Measurements from ENCODE around the gene ZNF385D. TPM values are rescaled to one million over a fixed set of nuclear protein-coding genes. Genes with fewer than 3 reads are reported as not detected.

The ZNF385D gene
- total RNA-seq, 1 donor from 2014 or later = 0.43 TPM

DNA sequence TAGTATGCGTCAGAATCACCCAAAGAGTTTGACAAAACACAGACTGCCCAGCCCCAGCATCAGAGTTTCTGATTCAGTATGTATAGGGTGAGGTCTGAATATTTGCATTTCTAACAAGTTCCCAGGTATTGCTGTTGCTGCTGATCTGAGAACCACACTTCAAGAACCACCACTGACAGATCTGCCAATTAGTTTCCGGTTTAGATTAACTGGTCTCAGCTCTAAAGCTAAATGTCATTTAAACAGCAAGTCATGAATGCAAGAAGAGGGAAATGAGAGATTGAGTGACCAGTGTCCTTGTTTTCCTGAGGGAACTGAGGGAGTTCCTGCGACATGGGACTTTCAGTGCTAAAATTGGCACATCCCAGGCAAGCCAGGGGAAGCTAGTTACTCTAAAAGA is 305.0 kb downstream of the ZNF385D start:
- no peaks in the 10 kb centered on the region for H3K9me3 Mint-ChIP-seq (ENCODE audit: unreplicated experiment)
- no peak overlapping the region for H3K4me3 Mint-ChIP-seq (ENCODE audit: unreplicated experiment)
- peaks cover 24% of the 10 kb centered on the region for H3K4me1 Mint-ChIP-seq (ENCODE audit: unreplicated experiment)
- DNase-seq (ENCODE audit: extremely low spot score, unreplicated experiment) = no peak
- H3K27ac Mint-ChIP-seq (ENCODE audit: unreplicated experiment) = no peak overlapping the region
- TF ChIP-seq, protein P1, sequence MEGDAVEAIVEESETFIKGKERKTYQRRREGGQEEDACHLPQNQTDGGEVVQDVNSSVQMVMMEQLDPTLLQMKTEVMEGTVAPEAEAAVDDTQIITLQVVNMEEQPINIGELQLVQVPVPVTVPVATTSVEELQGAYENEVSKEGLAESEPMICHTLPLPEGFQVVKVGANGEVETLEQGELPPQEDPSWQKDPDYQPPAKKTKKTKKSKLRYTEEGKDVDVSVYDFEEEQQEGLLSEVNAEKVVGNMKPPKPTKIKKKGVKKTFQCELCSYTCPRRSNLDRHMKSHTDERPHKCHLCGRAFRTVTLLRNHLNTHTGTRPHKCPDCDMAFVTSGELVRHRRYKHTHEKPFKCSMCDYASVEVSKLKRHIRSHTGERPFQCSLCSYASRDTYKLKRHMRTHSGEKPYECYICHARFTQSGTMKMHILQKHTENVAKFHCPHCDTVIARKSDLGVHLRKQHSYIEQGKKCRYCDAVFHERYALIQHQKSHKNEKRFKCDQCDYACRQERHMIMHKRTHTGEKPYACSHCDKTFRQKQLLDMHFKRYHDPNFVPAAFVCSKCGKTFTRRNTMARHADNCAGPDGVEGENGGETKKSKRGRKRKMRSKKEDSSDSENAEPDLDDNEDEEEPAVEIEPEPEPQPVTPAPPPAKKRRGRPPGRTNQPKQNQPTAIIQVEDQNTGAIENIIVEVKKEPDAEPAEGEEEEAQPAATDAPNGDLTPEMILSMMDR (IDR thresholded peaks at IDR 0.05) = no peak
- no peaks in the 10 kb centered on the region for H3K36me3 Mint-ChIP-seq (ENCODE audit: unreplicated experiment)
- no peaks in the 10 kb centered on the region for H3K27me3 Mint-ChIP-seq (ENCODE audit: unreplicated experiment)

DNA sequence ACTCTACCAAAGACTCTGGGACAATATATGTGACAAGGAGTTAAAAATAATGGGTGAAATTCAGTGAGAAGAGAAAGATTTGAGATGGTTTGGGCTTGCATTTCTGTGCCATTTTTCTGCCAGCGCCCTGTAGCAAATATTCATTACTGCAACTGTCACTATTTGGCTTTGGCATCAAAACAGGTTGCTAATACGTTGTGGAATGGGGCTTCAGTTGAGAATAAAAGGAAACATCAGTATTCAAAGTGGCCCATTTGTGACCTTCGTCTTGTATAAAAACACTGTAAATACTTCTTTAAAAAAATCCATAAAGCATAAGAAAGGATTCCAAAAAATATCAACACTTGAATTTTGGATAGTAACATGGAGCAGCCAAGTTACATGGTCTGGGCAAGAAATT is 309.2 kb downstream of the ZNF385D start:
- Mint-ChIP-seq H3K9me3 (ENCODE audit: unreplicated experiment) (no peaks in the 10 kb centered on the region), H3K36me3 (ENCODE audit: unreplicated experiment) (no peaks in the 10 kb centered on the region), H3K27ac (ENCODE audit: unreplicated experiment) (no peak overlapping the region), H3K4me1 (ENCODE audit: unreplicated experiment) (peaks cover 10% of the 10 kb centered on the region), H3K4me3 (ENCODE audit: unreplicated experiment) (no peak overlapping the region), H3K27me3 (ENCODE audit: unreplicated experiment) (no peaks in the 10 kb centered on the region)
- no peak for DNase-seq (ENCODE audit: extremely low spot score, unreplicated experiment)
- TF ChIP-seq, protein P1 (IDR thresholded peaks at IDR 0.05) = no peak

DNA sequence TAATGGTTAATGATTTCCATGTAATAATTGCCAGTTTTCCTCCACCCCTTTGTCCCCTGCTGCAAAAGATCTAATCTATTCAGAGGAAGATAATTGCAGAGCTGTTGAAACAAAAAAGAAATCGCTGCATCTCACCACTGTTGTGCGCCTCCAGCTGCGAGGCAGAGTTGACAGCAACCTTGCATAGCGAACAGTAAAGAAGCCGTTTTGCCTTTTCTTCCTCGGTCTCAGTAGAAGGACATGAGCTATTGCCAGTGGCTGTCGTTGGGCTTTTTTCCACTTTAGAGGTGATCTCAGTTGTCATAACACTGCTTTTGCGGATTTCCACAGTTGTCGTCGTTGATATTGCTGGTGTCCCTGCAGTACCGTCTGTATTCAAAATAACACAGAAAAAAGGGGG is 314.2 kb downstream of the ZNF385D start:
- Mint-ChIP-seq H3K27ac (ENCODE audit: unreplicated experiment) (no peak overlapping the region), H3K36me3 (ENCODE audit: unreplicated experiment) (no peaks in the 10 kb centered on the region), H3K4me3 (ENCODE audit: unreplicated experiment) (no peak overlapping the region), H3K27me3 (ENCODE audit: unreplicated experiment) (no peaks in the 10 kb centered on the region), H3K4me1 (ENCODE audit: unreplicated experiment) (peaks cover 17% of the 10 kb centered on the region), H3K9me3 (ENCODE audit: unreplicated experiment) (no peaks in the 10 kb centered on the region)
- DNase-seq (ENCODE audit: extremely low spot score, unreplicated experiment) = no peak
- TF ChIP-seq, protein P1 (IDR thresholded peaks at IDR 0.05) = no peak

DNA sequence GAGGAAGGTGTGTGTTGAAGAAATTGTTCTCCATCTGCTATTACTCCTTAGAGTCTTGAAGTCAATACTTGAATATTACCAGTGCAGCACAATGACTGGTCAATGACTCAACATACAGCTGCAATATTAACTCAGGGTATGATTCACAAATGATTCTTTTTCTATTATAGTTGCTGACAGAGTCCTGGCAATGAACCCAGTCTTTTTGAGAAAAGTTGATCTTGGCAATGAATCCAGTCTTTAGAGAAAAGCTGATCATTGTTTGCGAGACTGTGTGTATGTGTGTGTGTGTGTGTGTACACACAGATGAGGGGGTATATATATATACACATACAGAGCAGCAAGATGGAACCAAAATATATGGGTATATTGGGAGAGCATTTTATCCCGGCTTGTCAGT is 315.1 kb downstream of the ZNF385D start:
- TF ChIP-seq, protein P1 (IDR thresholded peaks at IDR 0.05) = no peak
- no peak for DNase-seq (ENCODE audit: extremely low spot score, unreplicated experiment)
- Mint-ChIP-seq H3K4me3 (ENCODE audit: unreplicated experiment) (no peak overlapping the region), H3K27ac (ENCODE audit: unreplicated experiment) (no peak overlapping the region), H3K4me1 (ENCODE audit: unreplicated experiment) (peaks cover 17% of the 10 kb centered on the region), H3K27me3 (ENCODE audit: unreplicated experiment) (no peaks in the 10 kb centered on the region), H3K9me3 (ENCODE audit: unreplicated experiment) (no peaks in the 10 kb centered on the region), H3K36me3 (ENCODE audit: unreplicated experiment) (no peaks in the 10 kb centered on the region)

DNA sequence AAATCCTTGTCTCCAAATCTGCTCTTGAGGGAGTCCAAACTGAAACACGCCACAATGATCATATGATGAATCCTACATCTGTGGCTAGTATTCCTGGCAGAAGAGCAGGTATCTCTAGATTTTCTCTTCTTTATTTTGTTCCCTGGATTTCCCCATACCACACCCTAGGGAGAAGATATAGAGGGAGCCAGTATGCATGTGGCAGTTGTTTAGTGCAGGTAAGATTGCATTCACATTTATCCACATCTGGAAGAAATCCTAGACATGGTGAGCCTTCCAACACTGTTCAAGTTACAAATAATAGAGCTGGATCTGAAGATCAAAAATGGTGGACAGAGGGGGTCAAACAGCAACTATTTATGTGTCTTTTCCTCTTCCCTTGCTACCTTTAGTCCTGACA is 316.7 kb downstream of the ZNF385D start:
- H3K27me3 Mint-ChIP-seq (ENCODE audit: unreplicated experiment) = no peaks in the 10 kb centered on the region
- H3K27ac Mint-ChIP-seq (ENCODE audit: unreplicated experiment) = no peak overlapping the region
- H3K36me3 Mint-ChIP-seq (ENCODE audit: unreplicated experiment) = no peaks in the 10 kb centered on the region
- DNase-seq (ENCODE audit: extremely low spot score, unreplicated experiment) = no peak
- H3K9me3 Mint-ChIP-seq (ENCODE audit: unreplicated experiment) = no peaks in the 10 kb centered on the region
- no peak overlapping the region for H3K4me3 Mint-ChIP-seq (ENCODE audit: unreplicated experiment)
- TF ChIP-seq, protein P1 (IDR thresholded peaks at IDR 0.05) = no peak
- peaks cover 10% of the 10 kb centered on the region for H3K4me1 Mint-ChIP-seq (ENCODE audit: unreplicated experiment)

All from osteocyte (in vitro differentiated cells).